GM18517 (cell line): Measurements from ENCODE around the gene UCP1.

Experiments used
- ATAC-seq: cut with Tn5 transposase; IDR thresholded peaks from one replicate; pipeline ENCODE4 v1.9.1; 2021; ENCODE audit warnings: mild to moderate bottlenecking, moderate library complexity; ENCODE audit not compliant: unreplicated experiment

Gene UCP1

GRCh38 chr4:140568507-140569306, at the start of gene UCP1:
Gene UCP1, minus strand, starts transcription at chr4:140568961. Its CDS starts 232 bp downstream, at chr4:140568729.
- no peak for ATAC-seq

- ATAC-seq, result no peak
These were observed 48.9 kb upstream of the UCP1 start for GRCh38 chr4:140617499-140618248.

GRCh38 chr4:140615451-140615850, 46.7 kb upstream of the UCP1 start:
- ATAC-seq, result no peak

- ATAC-seq, result no peak
These were observed 43.6 kb upstream of the UCP1 start for GRCh38 chr4:140612357-140612756.

- no peak for ATAC-seq
These were observed 43.1 kb upstream of the UCP1 start for GRCh38 chr4:140611854-140612253.

- peak; percentile 75 for ATAC-seq
These were observed 41.0 kb upstream of the UCP1 start for GRCh38 chr4:140609548-140610425.

GRCh38 chr4:140607852-140608251, 39.1 kb upstream of the UCP1 start:
- ATAC-seq, result no peak

- ATAC-seq, result no peak
These were observed 35.8 kb upstream of the UCP1 start for GRCh38 chr4:140604544-140604943.

- no peak for ATAC-seq
These were observed 34.5 kb upstream of the UCP1 start for GRCh38 chr4:140603286-140603685.

- ATAC-seq, result no peak
These were observed 34.0 kb upstream of the UCP1 start for GRCh38 chr4:140602714-140603113.

GRCh38 chr4:140600408-140600807, 31.6 kb upstream of the UCP1 start:
- ATAC-seq, result no peak

- ATAC-seq, result no peak
These were observed 26.3 kb upstream of the UCP1 start for GRCh38 chr4:140595065-140595464.

- ATAC-seq, result no peak
These were observed 15.7 kb upstream of the UCP1 start for GRCh38 chr4:140584439-140584838.

- no peak for ATAC-seq
These were observed 12.3 kb upstream of the UCP1 start for GRCh38 chr4:140581078-140581477.

- ATAC-seq, result no peak
These were observed 10.5 kb upstream of the UCP1 start for GRCh38 chr4:140579278-140579677.

- ATAC-seq, result no peak
These were observed 6.7 kb upstream of the UCP1 start for GRCh38 chr4:140575489-140575888.

GRCh38 chr4:140571620-140572019, 2.9 kb upstream of the UCP1 start:
- ATAC-seq, result no peak

- no peak for ATAC-seq
These were observed 512 bp upstream of the UCP1 start for GRCh38 chr4:140569307-140569638.

- no peak for ATAC-seq
These were observed 9.1 kb downstream of the UCP1 start for GRCh38 chr4:140559696-140560095.

- no peak for ATAC-seq
These were observed 10.8 kb downstream of the UCP1 start for GRCh38 chr4:140557831-140558435.
